Activated naive CD4-positive, alpha-beta T cell treated with anti-CD3 and anti-CD28 coated beads for 36 hours (primary cell): ENCODE results near the gene DENND2D. TPM values are rescaled to one million over a fixed set of nuclear protein-coding genes. Genes with fewer than 3 reads are reported as not detected.

Experiments used
- CTCF ChIA-PET: fragments of 350-600 bp; sonication (Branson Sonifier 250); formaldehyde crosslinking; loops from one replicate; lab custom pipeline; 2021; ENCODE audit warnings: antibody characterized with exemption; lab: Charles Lee
- DNase-seq: peaks from one replicate; pipeline ENCODE4 v3.0.0-alpha.2; 2020
- H3K27ac Mint-ChIP-seq: one replicate; pipeline ENCODE4 v1.8.0; 2021; ENCODE audit warnings: mild to moderate bottlenecking, mixed read lengths
- H3K27me3 Mint-ChIP-seq: one replicate; pipeline ENCODE4 v1.8.0; 2021; ENCODE audit warnings: low read depth, mixed read lengths
- H3K36me3 Mint-ChIP-seq: one replicate; pipeline ENCODE4 v1.8.0; 2021; ENCODE audit warnings: low read depth, mixed read lengths
- H3K4me1 Mint-ChIP-seq: one replicate; pipeline ENCODE4 v1.8.0; 2021; ENCODE audit warnings: low read depth, mixed read lengths
- H3K4me3 Mint-ChIP-seq: one replicate; pipeline ENCODE4 v1.8.0; 2021; ENCODE audit warnings: mild to moderate bottlenecking, moderate library complexity, mixed read lengths
- H3K9me3 Mint-ChIP-seq: one replicate; pipeline ENCODE4 v1.8.0; 2021; ENCODE audit warnings: mixed read lengths
- intact Hi-C: fragments of 100-400 bp; cut with micrococcal nuclease; formaldehyde crosslinking; loops from one replicate; pipeline ENCODE4 v1.15.1; 2023
- total RNA-seq, 2 experiments: library from RNA; stranded (reverse); gene quantifications; one replicate each; pipeline ENCODE4 v1.2.3, GENCODE V29; 2021

DENND2D gene
- total RNA-seq, 2 experiments from 2014 or later = 210 to 213 TPM

DNA sequence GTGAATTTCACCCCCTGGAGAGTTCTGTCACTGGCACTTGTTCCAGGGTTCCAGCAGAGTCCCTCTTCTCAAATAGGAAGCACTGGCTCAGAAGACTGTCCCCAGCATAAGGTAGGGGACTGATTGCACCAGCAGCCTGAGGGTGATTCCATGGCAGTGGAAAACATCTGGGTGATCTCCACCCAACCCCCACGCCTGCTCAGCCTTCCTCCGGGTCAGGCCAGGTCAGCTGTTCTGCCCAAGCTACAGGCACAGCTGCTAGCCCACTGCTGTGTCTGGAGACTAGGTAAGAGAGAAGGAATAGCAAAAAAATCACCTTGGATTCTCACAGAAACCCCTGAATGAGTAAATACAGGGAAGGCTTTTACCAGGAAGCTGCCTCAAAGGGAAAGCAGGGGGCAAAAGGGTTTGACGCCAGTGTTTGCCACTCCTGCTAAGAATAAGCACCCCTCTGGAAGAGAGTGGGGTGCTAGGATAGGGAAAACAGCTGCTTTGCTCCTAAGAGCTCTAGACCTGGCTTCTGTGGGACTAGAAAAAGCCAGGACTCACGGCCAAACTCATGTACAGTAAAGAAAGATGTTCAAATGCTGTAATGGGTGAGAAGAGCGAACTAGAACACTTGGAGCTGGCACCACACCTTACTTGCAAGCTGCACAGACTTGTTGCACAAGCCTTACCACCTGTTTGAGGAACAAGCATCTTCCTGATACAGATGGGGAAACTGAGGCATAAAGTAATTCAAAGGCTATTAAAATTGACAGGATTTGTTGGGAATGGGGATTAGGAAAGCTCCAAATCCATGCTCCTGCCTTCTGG lies 1.0 kb upstream of the DENND2D start:
- intact Hi-C loops = loop anchor here (5.0 kb wide), 3 partner anchors 239 to 529 kb away; partner anchors contain the start of genes KCNA3 and LRIF1
- Mint-ChIP-seq H3K4me1 (peaks cover 54% of the 10 kb centered on the region), H3K4me3 (peak overlapping the region; percentile 98), H3K27me3 (no peaks in the 10 kb centered on the region), H3K9me3 (no peaks in the 10 kb centered on the region), H3K27ac (peak overlapping the region; percentile 99), H3K36me3 (peaks cover 47% of the 10 kb centered on the region)
- no peak for DNase-seq
- CTCF ChIA-PET = interaction anchor here (0.5 to 13.5 kb wide), 6 partner anchors 10 to 487 kb away, joined by 3 to 234 read pairs (median 3); no protein-coding TSS in a partner anchor

DNA sequence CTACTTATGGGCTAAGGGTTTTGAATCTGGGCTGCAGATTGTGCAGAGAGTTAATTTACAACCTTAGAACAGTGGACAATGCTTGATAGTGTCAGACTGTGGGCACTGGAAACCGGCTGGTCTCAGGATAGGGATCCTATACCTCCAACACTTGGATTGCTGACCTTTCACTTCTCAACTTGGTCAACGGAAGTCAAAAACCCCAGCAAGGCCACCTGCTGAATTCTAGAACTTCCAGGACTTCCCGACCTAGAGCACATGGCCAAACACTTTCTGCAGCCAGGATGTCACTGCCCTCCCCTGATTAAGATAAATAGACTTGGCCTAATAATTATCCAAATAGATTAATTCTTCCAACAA lies 336 bp upstream of the DENND2D start:
- DNase-seq = no peak
- Mint-ChIP-seq H3K27ac (peak overlapping the region; percentile 99), H3K4me3 (peak overlapping the region; percentile 98), H3K4me1 (peaks cover 56% of the 10 kb centered on the region), H3K36me3 (peaks cover 54% of the 10 kb centered on the region), H3K27me3 (no peaks in the 10 kb centered on the region), H3K9me3 (no peaks in the 10 kb centered on the region)
- intact Hi-C loops = loop anchor here (1.0 to 5.0 kb wide), 4 partner anchors 15 to 528 kb away; partner anchors contain the start of genes KCNA3 and LRIF1
- CTCF ChIA-PET = interaction anchor here (1.6 to 13.5 kb wide), 3 partner anchors 9 to 26 kb away, joined by 3 to 234 read pairs (median 4); no protein-coding TSS in a partner anchor

DNA sequence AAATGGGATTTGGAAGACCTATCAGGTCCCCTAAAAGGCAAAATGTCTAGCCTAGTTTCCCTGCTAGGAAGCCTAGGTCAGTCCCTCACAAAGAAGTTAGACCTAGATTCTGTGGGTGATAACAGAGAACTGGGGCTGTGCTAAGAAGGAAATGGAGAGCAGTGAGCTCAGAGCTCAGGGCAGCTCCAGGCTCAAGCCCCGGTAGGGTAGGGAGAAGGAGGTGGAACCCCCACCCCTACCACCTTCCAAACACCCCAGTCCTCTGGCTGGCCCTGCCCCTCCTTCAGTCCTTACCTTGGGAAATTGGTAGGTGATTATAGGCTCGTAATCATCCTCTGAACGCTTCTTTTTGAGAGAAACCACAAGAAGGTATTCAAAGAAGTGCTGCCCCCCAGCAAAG lies 1.1 kb downstream of the DENND2D start:
- H3K27me3 Mint-ChIP-seq = no peaks in the 10 kb centered on the region
- H3K27ac Mint-ChIP-seq = peak overlapping the region; percentile 99
- DNase-seq = no peak
- H3K4me1 Mint-ChIP-seq = peaks cover 58% of the 10 kb centered on the region
- H3K9me3 Mint-ChIP-seq = no peaks in the 10 kb centered on the region
- H3K36me3 Mint-ChIP-seq = peaks cover 67% of the 10 kb centered on the region
- CTCF ChIA-PET = interaction anchor here (1.0 to 13.5 kb wide), 8 partner anchors 8 to 201 kb away, joined by 3 to 234 read pairs (median 8); no protein-coding TSS in a partner anchor
- H3K4me3 Mint-ChIP-seq = peak overlapping the region; percentile 98
- intact Hi-C loops = no loop called here

DNA sequence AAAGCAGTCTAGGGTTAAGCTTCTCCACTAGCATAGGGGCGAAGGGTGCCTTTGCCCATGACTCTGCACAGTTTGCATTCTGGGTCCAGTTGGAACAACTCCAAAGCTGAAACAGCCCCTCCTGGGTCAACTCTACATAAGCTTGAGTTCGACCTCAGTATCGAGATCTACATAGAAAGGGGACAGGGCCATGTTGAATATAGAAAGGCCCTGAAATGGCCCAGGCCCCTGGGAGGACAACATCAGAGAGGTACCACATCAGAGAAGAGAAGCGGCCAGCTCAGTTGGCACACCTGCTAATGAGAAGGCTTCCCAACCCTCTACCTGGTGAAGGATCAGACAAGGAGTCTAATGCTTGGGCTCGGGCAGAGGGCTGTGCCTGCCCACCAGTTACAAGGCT lies 1.6 kb downstream of the DENND2D start:
- no peak for DNase-seq
- Mint-ChIP-seq H3K27me3 (no peaks in the 10 kb centered on the region), H3K27ac (peak overlapping the region; percentile 99), H3K4me1 (peaks cover 62% of the 10 kb centered on the region), H3K9me3 (no peaks in the 10 kb centered on the region), H3K4me3 (peak overlapping the region; percentile 98), H3K36me3 (peaks cover 72% of the 10 kb centered on the region)
- CTCF ChIA-PET = interaction anchor here (1.0 to 13.5 kb wide), 9 partner anchors 10 to 202 kb away, joined by 3 to 234 read pairs (median 5); no protein-coding TSS in a partner anchor
- intact Hi-C loops = loop anchor here (1.0 kb wide), 1 partner anchor 59 kb away; the partner anchor contains the start of genes CEPT1 and DRAM2

DNA sequence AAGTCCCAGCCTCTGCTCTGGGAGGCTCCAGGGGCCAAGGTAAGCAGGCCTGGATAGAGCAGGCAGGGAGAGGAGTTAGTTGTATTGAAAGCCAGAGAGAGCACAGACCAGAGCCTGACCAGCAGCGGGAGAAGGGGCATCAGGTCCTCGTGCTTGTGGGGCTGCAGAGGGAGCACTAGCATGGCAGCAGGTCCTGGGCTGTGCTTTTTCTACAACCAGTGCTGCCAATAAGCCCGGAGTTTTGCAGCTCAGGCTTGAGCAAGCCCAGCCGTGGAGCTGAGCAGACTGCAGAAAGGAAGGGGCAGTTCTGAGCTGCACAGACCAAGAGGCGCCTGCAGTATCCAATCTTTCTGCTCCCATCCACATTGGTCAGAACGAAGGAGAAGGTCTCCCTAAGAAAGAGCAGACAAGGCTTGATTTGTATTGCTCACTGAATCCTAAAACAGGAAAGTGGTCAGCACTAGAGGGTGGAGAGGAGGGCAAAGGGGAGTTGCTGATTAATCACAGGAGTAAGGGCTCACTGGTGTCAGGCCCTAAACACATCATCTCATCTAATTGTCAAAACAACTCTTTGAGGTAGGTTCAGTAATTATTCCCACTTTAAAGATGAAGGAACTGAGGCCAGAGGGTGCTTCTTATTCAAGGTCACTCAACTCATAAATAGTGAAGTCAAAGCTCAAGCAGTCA lies 2.7 kb downstream of the DENND2D start:
- CTCF ChIA-PET = interaction anchor here (1.0 to 13.5 kb wide), 7 partner anchors 10 to 215 kb away, joined by 3 to 234 read pairs (median 11); no protein-coding TSS in a partner anchor
- peaks cover 79% of the 10 kb centered on the region for H3K36me3 Mint-ChIP-seq
- no peaks in the 10 kb centered on the region for H3K9me3 Mint-ChIP-seq
- intact Hi-C loops = loop anchor here (1.0 kb wide), 1 partner anchor 57 kb away; the partner anchor contains the start of genes CEPT1 and DRAM2
- DNase-seq = peak; percentile 70
- peak overlapping the region; percentile 98 for H3K4me3 Mint-ChIP-seq
- H3K4me1 Mint-ChIP-seq = peaks cover 71% of the 10 kb centered on the region
- H3K27ac Mint-ChIP-seq = peak overlapping the region; percentile 99
- H3K27me3 Mint-ChIP-seq = no peaks in the 10 kb centered on the region

DNA sequence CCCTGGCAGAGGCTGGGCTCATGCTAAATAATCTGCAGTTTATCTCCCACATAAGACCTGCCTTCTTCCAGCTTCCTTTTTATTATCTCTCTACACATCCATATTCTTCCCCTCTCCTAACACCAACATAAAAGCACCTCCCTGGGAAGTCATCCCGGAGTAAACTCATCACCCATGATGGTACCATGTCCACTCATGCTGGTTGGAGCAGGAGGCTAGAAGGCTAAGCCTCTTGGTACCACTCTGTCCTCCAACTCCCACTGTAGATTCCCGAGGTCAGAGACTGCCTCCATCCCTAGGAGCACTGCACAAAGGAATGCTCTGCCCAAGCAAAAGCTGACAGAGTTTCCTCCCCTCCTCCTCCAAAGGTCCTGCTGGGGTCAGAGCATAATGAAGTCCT lies 4.2 kb downstream of the DENND2D start:
- H3K27me3 Mint-ChIP-seq = no peaks in the 10 kb centered on the region
- no peak for DNase-seq

DNA sequence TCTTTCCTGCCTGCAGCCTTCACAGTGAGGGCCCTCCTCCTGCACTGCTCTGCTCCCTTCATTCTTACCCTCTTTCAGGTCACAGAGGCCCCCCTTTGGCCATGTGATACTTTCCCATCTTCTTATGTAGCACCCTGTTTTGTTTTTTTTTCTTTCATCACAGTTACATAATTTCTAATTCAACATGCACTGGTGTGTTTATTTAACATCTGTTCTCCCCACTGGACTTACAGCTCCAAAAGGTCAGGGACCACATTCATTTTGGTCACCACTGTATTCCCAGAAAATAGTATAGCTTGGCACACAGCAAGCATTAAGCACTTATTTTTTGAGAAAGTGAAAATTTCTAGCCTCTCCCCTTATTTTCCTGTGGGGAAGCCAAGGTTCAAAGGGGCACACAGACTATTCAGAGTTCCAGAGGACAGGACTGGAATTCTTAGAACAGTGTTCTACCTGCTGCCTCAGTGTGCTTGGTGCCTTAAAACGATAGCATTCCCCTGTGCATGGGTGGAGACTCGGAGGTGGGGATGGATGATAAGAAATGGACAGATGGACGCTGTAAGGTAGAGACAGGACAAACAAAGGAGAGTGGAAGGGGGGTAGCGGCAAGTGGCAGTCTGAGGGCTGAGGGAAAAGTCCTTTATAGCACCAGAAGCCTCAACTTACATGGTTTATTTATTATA lies 5.3 kb downstream of the DENND2D start:
- CTCF ChIA-PET = interaction anchor here (4.4 to 13.5 kb wide), 2 partner anchors 24 to 205 kb away, joined by 15 to 234 read pairs; no protein-coding TSS in a partner anchor
- DNase-seq = no peak
- Mint-ChIP-seq H3K9me3 (no peaks in the 10 kb centered on the region), H3K27me3 (no peaks in the 10 kb centered on the region), H3K27ac (peak overlapping the region; percentile 99), H3K4me3 (peak overlapping the region; percentile 68), H3K4me1 (peaks cover 75% of the 10 kb centered on the region), H3K36me3 (peaks cover 99% of the 10 kb centered on the region)
- intact Hi-C loops = no loop called here

More for the DNA sequence above, 4.2 kb downstream of the DENND2D start:
- Mint-ChIP-seq H3K36me3 (peaks cover 94% of the 10 kb centered on the region), H3K4me3 (peak overlapping the region; percentile 98), H3K9me3 (no peaks in the 10 kb centered on the region), H3K27ac (peak overlapping the region; percentile 99), H3K4me1 (peaks cover 71% of the 10 kb centered on the region)
- CTCF ChIA-PET = interaction anchor here (1.0 to 13.5 kb wide), 4 partner anchors 23 to 204 kb away, joined by 3 to 234 read pairs (median 9); no protein-coding TSS in a partner anchor
- intact Hi-C loops = no loop called here

DNA sequence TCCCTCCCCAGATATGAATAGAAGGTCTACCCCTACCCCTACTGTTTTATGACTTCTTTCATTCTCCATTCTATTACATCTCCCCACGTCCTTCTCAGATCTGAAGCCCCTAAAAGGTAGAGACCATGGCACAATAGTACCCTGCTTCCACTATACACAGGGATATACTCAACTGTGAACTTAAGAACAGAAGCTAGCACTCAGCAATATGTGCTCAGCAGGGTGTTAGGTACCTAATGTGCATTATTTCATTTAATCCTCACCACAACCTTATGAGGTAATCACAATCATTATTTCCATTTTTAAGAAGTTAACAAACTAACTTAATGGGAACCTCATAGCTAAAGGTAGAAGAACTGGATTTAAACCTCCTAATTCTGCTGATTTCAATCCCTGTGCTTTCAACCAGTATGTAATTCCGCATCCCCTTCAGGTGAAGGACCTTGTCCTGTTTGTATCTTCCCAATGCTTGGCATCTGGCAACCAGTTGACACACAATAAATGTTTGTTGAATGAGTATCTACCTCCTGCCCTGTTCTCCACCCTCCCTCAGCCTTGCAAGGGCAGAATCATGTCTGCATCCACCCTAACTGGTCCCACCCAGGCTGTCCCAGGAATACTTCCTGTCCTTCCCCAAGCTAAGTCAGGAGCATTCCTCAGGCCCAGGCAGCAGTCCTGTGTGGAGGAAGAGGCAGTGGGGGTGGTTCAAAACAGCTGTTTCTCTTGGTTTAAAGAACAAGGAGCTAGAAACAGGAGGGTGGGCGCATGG lies 6.5 kb downstream of the DENND2D start:
- DNase-seq = no peak
- H3K4me3 Mint-ChIP-seq = peak overlapping the region; percentile 55
- peaks cover 99% of the 10 kb centered on the region for H3K36me3 Mint-ChIP-seq
- H3K27ac Mint-ChIP-seq = peak overlapping the region; percentile 99
- no peaks in the 10 kb centered on the region for H3K27me3 Mint-ChIP-seq
- H3K9me3 Mint-ChIP-seq = no peaks in the 10 kb centered on the region
- intact Hi-C loops = no loop called here
- CTCF ChIA-PET = interaction anchor here (13.5 kb wide), 1 partner anchor 25 kb away, joined by 234 read pairs; no protein-coding TSS in a partner anchor
- peaks cover 86% of the 10 kb centered on the region for H3K4me1 Mint-ChIP-seq

DNA sequence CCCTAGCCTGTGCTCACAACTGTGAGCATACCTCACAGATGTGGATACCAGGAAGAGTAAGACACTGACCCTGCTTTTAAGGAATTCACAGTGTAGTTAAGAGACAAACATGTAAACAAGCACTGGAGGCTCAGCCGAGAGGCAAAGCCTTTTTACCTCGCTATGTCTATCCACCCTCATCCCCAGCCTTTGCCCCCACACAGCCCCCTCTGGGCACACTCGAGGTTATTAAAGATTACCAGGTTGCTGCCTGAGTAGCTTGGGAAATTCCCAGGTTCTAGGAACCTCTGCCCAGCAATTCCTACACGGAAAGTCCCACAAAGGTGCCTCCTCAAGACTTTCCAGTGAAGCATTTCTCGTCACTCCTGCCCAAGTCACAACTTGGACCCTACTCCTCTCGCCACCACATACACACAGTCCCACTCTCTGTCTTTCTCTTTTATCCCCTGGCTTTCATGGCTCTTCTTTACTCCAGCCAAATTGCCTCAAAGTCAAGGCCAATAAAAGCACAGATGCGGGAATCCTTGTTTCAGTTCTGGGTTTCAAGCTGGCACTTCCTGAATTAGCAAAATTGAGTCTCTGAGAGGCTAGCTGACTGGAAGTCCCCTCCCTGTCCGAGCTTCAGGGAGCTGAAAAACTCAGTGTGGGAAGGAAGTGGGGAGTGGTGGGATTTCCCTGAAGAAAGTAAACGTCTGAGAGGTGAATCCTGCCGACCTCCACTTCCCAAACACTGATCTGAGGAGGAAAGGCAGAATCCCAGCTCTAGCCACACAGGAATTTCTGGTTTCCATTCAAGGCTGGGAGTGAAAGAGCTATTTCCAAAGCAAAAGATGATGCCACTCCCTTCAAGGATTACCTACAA lies 7.6 kb downstream of the DENND2D start:
- H3K27ac Mint-ChIP-seq = peak overlapping the region; percentile 99
- H3K36me3 Mint-ChIP-seq = peaks cover 99% of the 10 kb centered on the region
- H3K27me3 Mint-ChIP-seq = no peaks in the 10 kb centered on the region
- peaks cover 96% of the 10 kb centered on the region for H3K4me1 Mint-ChIP-seq
- H3K4me3 Mint-ChIP-seq = peak overlapping the region; percentile 55
- DNase-seq = peak; percentile 53
- CTCF ChIA-PET = interaction anchor here (0.7 to 13.5 kb wide), 2 partner anchors 26 to 141 kb away, joined by 3 to 234 read pairs; no protein-coding TSS in a partner anchor
- intact Hi-C loops = no loop called here
- H3K9me3 Mint-ChIP-seq = no peaks in the 10 kb centered on the region

DNA sequence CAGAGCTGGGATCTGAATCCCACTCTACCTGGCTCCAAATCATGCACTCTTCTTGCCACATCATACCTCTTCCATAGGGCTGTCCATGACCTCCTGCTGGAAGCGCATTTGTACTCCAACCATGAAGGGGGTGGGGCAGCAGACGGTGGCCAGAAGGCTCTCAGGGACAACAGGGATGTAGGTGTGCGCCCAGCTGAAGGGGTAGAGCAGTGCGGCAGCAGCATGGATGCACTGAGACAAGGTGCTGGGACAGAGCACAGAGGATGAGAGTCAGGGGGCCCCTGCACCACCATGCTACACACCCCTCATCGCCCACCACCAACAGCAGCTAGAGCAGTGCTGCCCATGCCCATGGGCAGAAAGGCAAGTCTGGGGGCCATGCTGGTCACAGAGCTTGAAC lies 8.4 kb downstream of the DENND2D start:
- Mint-ChIP-seq H3K27me3 (no peaks in the 10 kb centered on the region), H3K36me3 (peaks cover 98% of the 10 kb centered on the region), H3K9me3 (no peaks in the 10 kb centered on the region), H3K4me3 (no peak overlapping the region), H3K4me1 (peaks cover 98% of the 10 kb centered on the region), H3K27ac (peak overlapping the region; percentile 99)
- intact Hi-C loops = no loop called here
- DNase-seq = no peak
- CTCF ChIA-PET = interaction anchor here (0.7 to 13.5 kb wide), 3 partner anchors 8 to 27 kb away, joined by 3 to 234 read pairs (median 4); partner anchors contain the start of gene DENND2D
